Measurements from ENCODE around the gene CPPED1.

DNA sequence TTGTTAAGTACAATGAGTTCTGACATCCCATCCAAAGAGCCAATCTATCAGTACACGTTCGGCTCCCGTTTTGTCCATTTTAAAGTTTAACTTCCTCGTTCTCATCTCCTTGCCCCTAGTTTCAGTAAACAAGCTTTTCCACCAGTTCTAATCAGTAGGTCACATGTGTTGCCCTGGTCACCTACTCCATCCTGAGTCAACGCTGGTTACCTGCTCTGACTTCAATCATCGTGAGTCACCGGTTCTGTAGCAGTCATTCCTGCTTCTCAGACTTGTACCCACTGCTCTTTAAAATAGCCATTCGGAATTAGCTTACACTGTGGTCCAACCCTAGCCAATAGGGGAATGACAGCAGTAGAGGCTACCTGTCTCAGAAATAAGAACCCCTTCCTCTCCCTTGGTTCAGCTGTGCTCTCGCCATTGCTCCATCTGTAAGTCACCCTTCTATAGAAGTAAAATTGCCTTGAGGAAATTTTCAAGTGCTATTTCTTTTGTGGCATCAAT, 191.0 kb downstream of the CPPED1 start:
- TF ChIP-seq, protein P1, sequence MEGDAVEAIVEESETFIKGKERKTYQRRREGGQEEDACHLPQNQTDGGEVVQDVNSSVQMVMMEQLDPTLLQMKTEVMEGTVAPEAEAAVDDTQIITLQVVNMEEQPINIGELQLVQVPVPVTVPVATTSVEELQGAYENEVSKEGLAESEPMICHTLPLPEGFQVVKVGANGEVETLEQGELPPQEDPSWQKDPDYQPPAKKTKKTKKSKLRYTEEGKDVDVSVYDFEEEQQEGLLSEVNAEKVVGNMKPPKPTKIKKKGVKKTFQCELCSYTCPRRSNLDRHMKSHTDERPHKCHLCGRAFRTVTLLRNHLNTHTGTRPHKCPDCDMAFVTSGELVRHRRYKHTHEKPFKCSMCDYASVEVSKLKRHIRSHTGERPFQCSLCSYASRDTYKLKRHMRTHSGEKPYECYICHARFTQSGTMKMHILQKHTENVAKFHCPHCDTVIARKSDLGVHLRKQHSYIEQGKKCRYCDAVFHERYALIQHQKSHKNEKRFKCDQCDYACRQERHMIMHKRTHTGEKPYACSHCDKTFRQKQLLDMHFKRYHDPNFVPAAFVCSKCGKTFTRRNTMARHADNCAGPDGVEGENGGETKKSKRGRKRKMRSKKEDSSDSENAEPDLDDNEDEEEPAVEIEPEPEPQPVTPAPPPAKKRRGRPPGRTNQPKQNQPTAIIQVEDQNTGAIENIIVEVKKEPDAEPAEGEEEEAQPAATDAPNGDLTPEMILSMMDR (IDR thresholded peaks at IDR 0.05; ENCODE audit: low read depth, low read length, poor library complexity, severe bottlenecking), result no peak
- no peak for TF ChIP-seq EZH2phosphoT487 (IDR thresholded peaks at IDR 0.05; ENCODE audit: borderline replicate concordance, low read length)
